K562 (cell line): ENCODE measurements around the gene COL25A1. TPM values are rescaled to one million over a fixed set of nuclear protein-coding genes. Genes with fewer than 3 reads are reported as not detected.

Experiments
- CHD7 ChIP-seq: fragments of 200-600 bp; sonication (generic); IDR thresholded peaks from one replicate; pipeline ENCODE4 v1.6.1; 2012; ENCODE audit warnings: mild to moderate bottlenecking, low read depth, low read length, inconsistent platforms
- STAT5A ChIP-seq: IDR thresholded peaks from 2 replicates; pipeline ENCODE4 v1.6.1; 2012; ENCODE audit warnings: low read length, inconsistent platforms, borderline replicate concordance
- ZNF830 ChIP-seq: fragments of 250-450 bp; sonication (Bioruptor Pico); IDR thresholded peaks from 2 replicates; pipeline ENCODE4 v1.5.0; 2021; ENCODE audit warnings: mild to moderate bottlenecking
- polyA plus RNA-seq, 8 experiments: library from polyadenylated mRNA; depleted of rRNA in 4 of 8; stranded (reverse) in 5 of 8; unstranded in 3 of 8; fragments of >200 nt; fragmentation: Nextera tagmentation in 2 of 8; fragmentation: Illumina TruSeq in 1 of 8; extraction: Ambion mirVana in 2 of 8; extraction: Trizol in 1 of 8; gene quantifications; 2 replicates each; pipeline versions ENCODE4 v1.2.1 to v1.2.3, GENCODE V29; 2011 to 2014; ENCODE audit warnings: inconsistent platforms in 1 of 8, missing spikeins in 1 of 8
- total RNA-seq, 7 experiments: library from RNA; depleted of rRNA in 6 of 7; stranded (reverse); fragments of >200 nt in 6 of 7; fragmentation: Illumina TruSeq in 2 of 7; extraction: Trizol in 2 of 7; gene quantifications; 2 replicates each; pipeline versions ENCODE4 v1.2.1 to v1.2.3, GENCODE V29; 2011 to 2021; ENCODE audit warnings: low replicate concordance in 1 of 7
- TF ChIP-seq, protein P1 (sequence below): fragments of 250-450 bp; sonication (Bioruptor Pico); IDR thresholded peaks from 2 replicates; pipeline ENCODE4 v1.5.0; 2021

The COL25A1 gene
- total and polyA plus RNA-seq, 9 of the 15 experiments (the other 6 are each of a cell fraction or from before 2014, with no cell fraction given) = 0.03 to 0.62 (median 0.27) TPM

- TF ChIP-seq CHD7 = no peak
- TF ChIP-seq, protein P1, sequence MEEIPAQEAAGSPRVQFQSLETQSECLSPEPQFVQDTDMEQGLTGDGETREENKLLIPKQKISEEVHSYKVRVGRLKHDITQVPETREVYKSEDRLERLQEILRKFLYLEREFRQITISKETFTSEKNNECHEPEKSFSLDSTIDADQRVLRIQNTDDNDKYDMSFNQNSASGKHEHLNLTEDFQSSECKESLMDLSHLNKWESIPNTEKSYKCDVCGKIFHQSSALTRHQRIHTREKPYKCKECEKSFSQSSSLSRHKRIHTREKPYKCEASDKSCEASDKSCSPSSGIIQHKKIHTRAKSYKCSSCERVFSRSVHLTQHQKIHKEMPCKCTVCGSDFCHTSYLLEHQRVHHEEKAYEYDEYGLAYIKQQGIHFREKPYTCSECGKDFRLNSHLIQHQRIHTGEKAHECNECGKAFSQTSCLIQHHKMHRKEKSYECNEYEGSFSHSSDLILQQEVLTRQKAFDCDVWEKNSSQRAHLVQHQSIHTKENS (CRISPR knock-in tag) = no peak
- TF ChIP-seq STAT5A = no peak
- no peak for TF ChIP-seq ZNF830 (CRISPR knock-in tag)
These were observed 455.9 kb downstream of the COL25A1 start (continued) for GRCh38 chr4:108846568-108846967.
